GM12878 (cell line): ENCODE results near the gene OSBPL10. TPM values are rescaled to one million over a fixed set of nuclear protein-coding genes. Genes with fewer than 3 reads are reported as not detected.

Experiments
- ATAC-seq: fragments of 200-7000 bp; cut with Tn5 transposase; 3 replicates; pipeline ENCODE4 v1.9.1; 2020; ENCODE audit warnings: mild to moderate bottlenecking, moderate library complexity
- BruUV-seq: library from RNA; stranded (reverse); fragments of 400-500 nt; replicated peaks from 2 replicates; lab custom pipeline; 2021; lab: Mats Ljungman, UMichigan
- CTCF ChIA-PET: fragments of 300-600 bp; sonication (Branson Sonifier 250); formaldehyde crosslinking; extraction: SDS; loops from one replicate; lab custom pipeline; 2021; ENCODE audit warnings: inconsistent platforms; lab: Yijun Ruan, JAX
- POLR2A ChIA-PET: fragments of 350-600 bp; formaldehyde crosslinking; extraction: SDS; loops from one replicate; lab custom pipeline; 2021; ENCODE audit warnings: inconsistent platforms; lab: Charles Lee
- RAD21 ChIA-PET: fragments of 300-600 bp; sonication (Branson Sonifier 250); formaldehyde crosslinking; loops from one replicate; lab custom pipeline; 2023; ENCODE audit warnings: antibody characterized with exemption; ENCODE audit not compliant: unreplicated experiment; lab: Charles Lee
- SMC1A ChIA-PET: fragments of 300-600 bp; sonication (Branson Sonifier 250); formaldehyde crosslinking; loops from one replicate; lab custom pipeline; 2023; ENCODE audit not compliant: unreplicated experiment, uncharacterized antibody; lab: Charles Lee
- DNase-seq: peaks from one replicate; pipeline ENCODE4 v3.0.0-alpha.2; 2011; ENCODE audit warnings: low read depth, low spot score
- FAIRE-seq: peaks from 3 replicates; lab custom pipeline; 2011; peaks lifted over from hg19 to GRCh38; lab: Jason Lieb, UNC
- H2AFZ ChIP-seq: 2 replicates; pipeline ENCODE4 v1.6.0; 2011; ENCODE audit warnings: low read depth, low read length, control low read depth; ENCODE audit not compliant: control insufficient read depth
- H3K27ac ChIP-seq: 2 replicates; pipeline ENCODE4 v1.5.1; 2011; ENCODE audit warnings: control low read depth; ENCODE audit not compliant: control insufficient read depth, insufficient read depth
- H3K27me3 ChIP-seq, 2 experiments: replicated peaks in 1 of 2; 2 replicates each; pipeline versions ENCODE4 v1.6.0 to v1.6.1; 2011; ENCODE audit warnings: low read length in 1 of 2; ENCODE audit not compliant: control insufficient read depth in 2 of 2, insufficient read depth in 2 of 2
- H3K36me3 ChIP-seq, 2 experiments: 2 replicates each; pipeline ENCODE4 v1.5.1; 2011; ENCODE audit warnings: low read length in 1 of 2; ENCODE audit not compliant: control insufficient read depth in 2 of 2, insufficient read depth in 2 of 2
- H3K4me1 ChIP-seq: 2 replicates; pipeline ENCODE4 v1.6.1; 2011; ENCODE audit warnings: mild to moderate bottlenecking, low read length, moderate library complexity, mixed read lengths; ENCODE audit not compliant: control insufficient read depth, insufficient read depth
- H3K4me2 ChIP-seq: 2 replicates; pipeline ENCODE4 v1.6.0; 2011; ENCODE audit warnings: control low read depth; ENCODE audit not compliant: control insufficient read depth, insufficient read depth
- H3K4me3 ChIP-seq: fragments of 200-600 bp; sonication (generic); 2 replicates; pipeline ENCODE4 v1.5.1; 2016
- H3K79me2 ChIP-seq: 2 replicates; pipeline ENCODE4 v1.6.0; 2011; ENCODE audit warnings: low read length; ENCODE audit not compliant: control insufficient read depth, insufficient read depth
- H3K9ac ChIP-seq: 2 replicates; pipeline ENCODE4 v1.8.0; 2011; ENCODE audit warnings: low read length, control low read depth, mixed read lengths; ENCODE audit not compliant: control insufficient read depth, insufficient read depth
- H3K9me3 ChIP-seq: replicated peaks from 3 replicates; pipeline ENCODE4 v1.5.1; 2011; ENCODE audit warnings: mild to moderate bottlenecking, low read length; ENCODE audit not compliant: control insufficient read depth, insufficient read depth
- H4K20me1 ChIP-seq: 2 replicates; pipeline ENCODE4 v1.6.0; 2011; ENCODE audit not compliant: control insufficient read depth, insufficient read depth
- BCLAF1 ChIP-seq: fragments of 450-650 bp; IDR thresholded peaks from 2 replicates; pipeline ENCODE4 v1.6.1; 2017; ENCODE audit warnings: antibody characterized with exemption, mild to moderate bottlenecking, moderate library complexity
- DPF2 ChIP-seq: fragments of 450-650 bp; IDR thresholded peaks from 2 replicates; pipeline ENCODE4 v1.6.1; 2017; ENCODE audit warnings: mild to moderate bottlenecking
- ETV6 ChIP-seq, 2 experiments: fragments of 450-650 bp in 1 of 2; IDR thresholded peaks in 1 of 2; conservative IDR thresholded peaks in 1 of 2; 2 replicates each; pipeline ENCODE4 v1.6.1; 2014; ENCODE audit warnings: antibody characterized with exemption in 1 of 2, borderline replicate concordance in 1 of 2, low read depth in 1 of 2, mild to moderate bottlenecking in 1 of 2, moderate library complexity in 1 of 2
- NR2F1 ChIP-seq: fragments of 450-650 bp; conservative IDR thresholded peaks from 2 replicates; pipeline ENCODE4 v1.6.1; 2017; ENCODE audit warnings: mild to moderate bottlenecking
- RAD51 ChIP-seq: fragments of 450-650 bp; IDR thresholded peaks from 2 replicates; pipeline ENCODE4 v1.6.1; 2016; ENCODE audit warnings: moderate library complexity, mild to moderate bottlenecking, inconsistent platforms
- SMC3 ChIP-seq: IDR thresholded peaks from 2 replicates; pipeline ENCODE4 v1.6.1; 2011; ENCODE audit warnings: low read length, improper control_type of control experiment, borderline replicate concordance
- SP1 ChIP-seq: IDR thresholded peaks from one replicate; pipeline ENCODE4 v1.6.1; 2011; ENCODE audit warnings: low read depth, low read length
- SUPT20H ChIP-seq: IDR thresholded peaks from 2 replicates; pipeline ENCODE4 v1.6.1; 2011; ENCODE audit warnings: low read depth, mild to moderate bottlenecking, low read length, moderate library complexity, borderline replicate concordance; ENCODE audit not compliant: control insufficient read depth
- ZNF24 ChIP-seq: fragments of 450-650 bp; IDR thresholded peaks from 2 replicates; pipeline ENCODE4 v1.6.1; 2017; ENCODE audit warnings: antibody characterized with exemption, mild to moderate bottlenecking
- WGBS: methylation state at CpG from one replicate; pipeline ENCODE4 v1.1.6; 2016; ENCODE audit warnings: low lambda C conversion rate; ENCODE audit not compliant: insufficient replicate concordance, insufficient coverage; ENCODE audit errors: missing lambda C conversion rate; 5-methylcytosine and 5-hydroxymethylcytosine counted together
- in situ Hi-C: fragments of 300-500 bp; cut with MboI; formaldehyde crosslinking; loops from 9 replicates; pipeline ENCODE4 v1.14.3; 2018; ENCODE audit warnings: mixed read lengths
- intact Hi-C: fragments of 100-400 bp; cut with micrococcal nuclease; formaldehyde crosslinking; loops from one replicate; pipeline ENCODE4 v1.14.2; 2022; ENCODE audit not compliant: unreplicated experiment
- polyA plus RNA-seq, 11 experiments: library from polyadenylated mRNA; depleted of rRNA in 4 of 11; unstranded in 6 of 11; stranded (reverse) in 5 of 11; fragments of >200 nt; fragmentation: Nextera tagmentation in 4 of 11; fragmentation: Illumina TruSeq in 1 of 11; extraction: Ambion mirVana in 4 of 11; extraction: Trizol in 1 of 11; gene quantifications; 1 replicate in 1 of 11; 2 replicates in 10 of 11; pipeline versions ENCODE4 v1.2.1 to v1.2.3, GENCODE V29; 2011 to 2016; ENCODE audit warnings: inconsistent platforms in 2 of 11, missing spikeins in 2 of 11, low read depth in 1 of 11
- total RNA-seq, 4 experiments: library from RNA; depleted of rRNA in 3 of 4; stranded (reverse); fragments of >200 nt in 3 of 4; fragmentation: Illumina TruSeq in 1 of 4; extraction: Trizol in 1 of 4; gene quantifications; 2 replicates each; pipeline versions ENCODE4 v1.2.1 to v1.2.3, GENCODE V29; 2013 to 2021

The OSBPL10 gene
- total and polyA plus RNA-seq, 10 of the 15 experiments (the other 5 are each of a cell fraction or from before 2014, with no cell fraction given): 0.03 to 0.25 (median 0.09) TPM; not detected in 5

- TF ChIP-seq ETV6 (conservative IDR thresholded peaks at IDR 0.05 in 1 of 2, IDR thresholded peaks at IDR 0.05 in 1 of 2; ENCODE audit: borderline replicate concordance in 1 of 2, low read depth in 1 of 2): no peak
- no peak for TF ChIP-seq SUPT20H
- no peak for TF ChIP-seq RAD51
- TF ChIP-seq SP1: no peak
- TF ChIP-seq, all 136 proteins: peak for 0
These were observed 248.5 kb downstream of the OSBPL10 start (continued) for GRCh38 chr3:31732548-31732947.

GRCh38 chr3:31729573-31729972 lies 251.5 kb downstream of the OSBPL10 start:
- WGBS: 34% methylated on average over 8 of the region's 8 CpGs
- Histone ChIP-seq H2AFZ (no peak overlapping the region), H4K20me1 (no peaks in the 10 kb centered on the region), H3K9ac (no peak overlapping the region), H3K4me1 (no peaks in the 10 kb centered on the region), H3K79me2 (no peaks in the 10 kb centered on the region), H3K27ac (no peak overlapping the region), H3K9me3 (no peaks in the 10 kb centered on the region), H3K4me3 (no peak overlapping the region), H3K36me3 (no peaks in the 10 kb centered on the region), H3K27me3 (no peaks in the 10 kb centered on the region; a peak in 1 of 4 replicates), H3K4me2 (no peak overlapping the region)
- ATAC-seq (no peak), DNase-seq (no peak), FAIRE-seq (no peak)
- ChIA-PET RAD21 (no interaction called here), SMC1A (no interaction called here), CTCF (interaction anchor here (1.2 kb wide), 1 partner anchor 39 kb away, joined by 3 read pairs; no protein-coding TSS in a partner anchor), POLR2A (interaction anchor here (0.6 kb wide), 1 partner anchor 87 kb away, joined by 7 read pairs; no protein-coding TSS in a partner anchor)
- in situ Hi-C loops (no loop called here), intact Hi-C loops (no loop called here)
- no TSS peak for BruUV-seq
- no peak for TF ChIP-seq DPF2
- no peak for TF ChIP-seq SMC3
- no peak for TF ChIP-seq NR2F1
- TF ChIP-seq BCLAF1: no peak
- no peak for TF ChIP-seq ZNF24
